HFFc6 (cell line): Measurements from ENCODE around the gene NUFIP1. TPM values are rescaled to one million over a fixed set of nuclear protein-coding genes. Genes with fewer than 3 reads are reported as not detected.
"Not testable (repeated sequence)": the region's sequence is repeated elsewhere in the genome, so short reads cannot be mapped to it uniquely, and the experiment has no call there.

Experiments used
- DNase-seq: peaks from one replicate; pipeline ENCODE4 v3.0.0-alpha.2; 2018
- H3K27ac Mint-ChIP-seq: 2 replicates; pipeline ENCODE4 v1.8.0; 2020; ENCODE audit warnings: mild to moderate bottlenecking, mixed read lengths
- H3K27me3 Mint-ChIP-seq: 2 replicates; pipeline ENCODE4 v1.8.0; 2021; ENCODE audit warnings: mild to moderate bottlenecking, moderate library complexity, mixed read lengths; ENCODE audit not compliant: insufficient read depth
- H3K36me3 Mint-ChIP-seq: 2 replicates; pipeline ENCODE4 v1.8.0; 2021; ENCODE audit warnings: low read depth, mixed read lengths
- H3K4me1 Mint-ChIP-seq: 2 replicates; pipeline ENCODE4 v1.8.0; 2020; ENCODE audit warnings: low read depth, mixed read lengths
- H3K4me3 Mint-ChIP-seq: 2 replicates; pipeline ENCODE4 v1.8.0; 2020; ENCODE audit warnings: mild to moderate bottlenecking, moderate library complexity, mixed read lengths
- H3K9me3 Mint-ChIP-seq: 2 replicates; pipeline ENCODE4 v1.8.0; 2020; ENCODE audit warnings: mild to moderate bottlenecking, mixed read lengths
- total RNA-seq, 6 experiments: library from RNA; stranded (reverse); fragmentation: NEBNext Ultra II Directional; extraction: Animal tissue kit (Norgen Biotek cat#: 25700); gene quantifications; 2 replicates in 1 of 6; 3 replicates in 5 of 6; pipeline ENCODE4 v1.2.3, GENCODE V29; 2021
- TF ChIP-seq, protein P1 (sequence below): fragments of 200-600 bp; sonication (generic); IDR thresholded peaks from 2 replicates; pipeline ENCODE4 v1.5.0; 2021; ENCODE audit warnings: antibody characterized with exemption, mild to moderate bottlenecking

Gene NUFIP1
- total RNA-seq, 6 experiments from 2014 or later, result 5.7 to 8.4 (median 7.3) TPM

GRCh38 chr13:44954224-44954623, 35.0 kb downstream of the NUFIP1 start:
- DNase-seq, result no peak
- H3K27me3 Mint-ChIP-seq, result no peaks in the 10 kb centered on the region; the same call in 1 of the 2 replicates
- H3K27ac Mint-ChIP-seq, result no peak overlapping the region
- no peaks in the 10 kb centered on the region for H3K9me3 Mint-ChIP-seq
- H3K4me1 Mint-ChIP-seq, result peaks cover 42% of the 10 kb centered on the region
- peaks cover 7% of the 10 kb centered on the region; the same call in 1 of the 2 replicates for H3K36me3 Mint-ChIP-seq
- TF ChIP-seq, protein P1, sequence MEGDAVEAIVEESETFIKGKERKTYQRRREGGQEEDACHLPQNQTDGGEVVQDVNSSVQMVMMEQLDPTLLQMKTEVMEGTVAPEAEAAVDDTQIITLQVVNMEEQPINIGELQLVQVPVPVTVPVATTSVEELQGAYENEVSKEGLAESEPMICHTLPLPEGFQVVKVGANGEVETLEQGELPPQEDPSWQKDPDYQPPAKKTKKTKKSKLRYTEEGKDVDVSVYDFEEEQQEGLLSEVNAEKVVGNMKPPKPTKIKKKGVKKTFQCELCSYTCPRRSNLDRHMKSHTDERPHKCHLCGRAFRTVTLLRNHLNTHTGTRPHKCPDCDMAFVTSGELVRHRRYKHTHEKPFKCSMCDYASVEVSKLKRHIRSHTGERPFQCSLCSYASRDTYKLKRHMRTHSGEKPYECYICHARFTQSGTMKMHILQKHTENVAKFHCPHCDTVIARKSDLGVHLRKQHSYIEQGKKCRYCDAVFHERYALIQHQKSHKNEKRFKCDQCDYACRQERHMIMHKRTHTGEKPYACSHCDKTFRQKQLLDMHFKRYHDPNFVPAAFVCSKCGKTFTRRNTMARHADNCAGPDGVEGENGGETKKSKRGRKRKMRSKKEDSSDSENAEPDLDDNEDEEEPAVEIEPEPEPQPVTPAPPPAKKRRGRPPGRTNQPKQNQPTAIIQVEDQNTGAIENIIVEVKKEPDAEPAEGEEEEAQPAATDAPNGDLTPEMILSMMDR, result no peak
- no peak overlapping the region for H3K4me3 Mint-ChIP-seq

GRCh38 chr13:44952671-44953070, 36.6 kb downstream of the NUFIP1 start:
- no peak overlapping the region for H3K4me3 Mint-ChIP-seq
- H3K9me3 Mint-ChIP-seq, result no peaks in the 10 kb centered on the region
- H3K27ac Mint-ChIP-seq, result peak overlapping the region; percentile 1; the same call in 1 of the 2 replicates
- peaks cover 15% of the 10 kb centered on the region for H3K36me3 Mint-ChIP-seq
- no peaks in the 10 kb centered on the region; the same call in 1 of the 2 replicates for H3K27me3 Mint-ChIP-seq
- no peak for DNase-seq
- H3K4me1 Mint-ChIP-seq, result peaks cover 32% of the 10 kb centered on the region
- TF ChIP-seq, protein P1, result no peak

DNA sequence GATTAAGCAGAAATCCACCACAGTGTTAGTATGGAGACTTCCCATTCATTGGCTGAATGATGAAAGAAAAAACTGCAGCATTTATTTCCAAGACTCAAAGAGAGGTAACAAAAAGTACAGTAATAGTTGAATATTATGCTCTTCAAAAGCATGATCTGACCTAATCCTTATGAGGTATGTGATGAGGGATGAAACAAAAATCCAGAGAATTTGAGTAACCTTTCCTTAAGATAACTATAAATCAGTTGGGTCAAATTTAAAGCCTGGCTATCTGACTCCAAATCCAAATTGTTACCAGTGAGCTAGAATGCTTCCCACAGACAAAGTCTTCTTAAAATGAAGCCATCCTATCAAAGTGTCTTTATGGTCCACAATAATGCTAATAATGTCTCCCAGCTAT, 38.1 kb downstream of the NUFIP1 start:
- peak; percentile 23 for DNase-seq

DNA sequence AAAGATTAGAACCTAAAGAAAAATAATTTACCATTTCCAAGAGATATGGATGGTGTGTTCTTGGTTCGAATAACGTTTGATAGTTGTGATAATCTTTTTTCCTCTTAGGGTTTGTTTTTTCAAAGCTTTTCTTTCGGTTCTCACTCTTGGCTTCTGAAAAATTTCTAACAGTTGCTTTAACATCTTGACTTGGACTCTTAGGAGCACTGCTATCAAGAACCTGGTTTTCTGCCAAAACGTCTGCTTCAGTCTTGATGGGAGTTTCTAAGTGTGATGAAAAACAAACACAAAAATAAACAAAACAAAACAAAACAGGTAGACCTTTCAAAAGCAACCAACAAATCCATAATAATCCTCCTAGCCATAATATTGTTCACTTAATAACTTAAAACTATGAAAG, 45.9 kb downstream of the NUFIP1 start:
- not testable (repeated sequence) for H3K4me3 Mint-ChIP-seq, H3K27ac Mint-ChIP-seq, H3K36me3 Mint-ChIP-seq, H3K9me3 Mint-ChIP-seq, DNase-seq, H3K27me3 Mint-ChIP-seq
- H3K4me1 Mint-ChIP-seq, result peaks cover 11% of the 10 kb centered on the region; the same call in 1 of the 2 replicates

More for the DNA sequence above, 38.1 kb downstream of the NUFIP1 start:
- no peaks in the 10 kb centered on the region; the same call in 1 of the 2 replicates for H3K27me3 Mint-ChIP-seq
- no peaks in the 10 kb centered on the region for H3K9me3 Mint-ChIP-seq
- TF ChIP-seq, protein P1, result no peak
- H3K4me3 Mint-ChIP-seq, result peak overlapping the region; percentile 25
- H3K36me3 Mint-ChIP-seq, result peaks cover 15% of the 10 kb centered on the region
- H3K4me1 Mint-ChIP-seq, result peaks cover 31% of the 10 kb centered on the region
- peak overlapping the region; percentile 76 for H3K27ac Mint-ChIP-seq

DNA sequence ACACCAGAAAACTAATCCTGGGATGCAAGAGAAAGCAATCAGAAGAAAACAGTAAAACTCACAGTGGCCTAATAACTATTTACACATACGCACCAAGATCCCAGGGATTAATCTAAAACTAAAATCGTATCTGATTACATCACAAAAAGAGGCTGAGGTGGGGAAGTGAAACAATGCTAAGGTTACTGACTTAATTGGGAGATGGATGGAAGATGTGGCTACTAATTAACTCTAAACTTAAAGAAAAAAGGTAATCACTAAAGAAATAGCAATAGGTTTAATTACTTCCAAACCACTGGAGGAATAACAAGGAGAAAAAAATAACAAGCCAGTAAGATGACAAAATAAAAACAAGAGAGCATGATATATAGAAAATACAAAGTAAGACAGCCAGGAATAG, 50.4 kb downstream of the NUFIP1 start:
- TF ChIP-seq, protein P1, result no peak

DNA sequence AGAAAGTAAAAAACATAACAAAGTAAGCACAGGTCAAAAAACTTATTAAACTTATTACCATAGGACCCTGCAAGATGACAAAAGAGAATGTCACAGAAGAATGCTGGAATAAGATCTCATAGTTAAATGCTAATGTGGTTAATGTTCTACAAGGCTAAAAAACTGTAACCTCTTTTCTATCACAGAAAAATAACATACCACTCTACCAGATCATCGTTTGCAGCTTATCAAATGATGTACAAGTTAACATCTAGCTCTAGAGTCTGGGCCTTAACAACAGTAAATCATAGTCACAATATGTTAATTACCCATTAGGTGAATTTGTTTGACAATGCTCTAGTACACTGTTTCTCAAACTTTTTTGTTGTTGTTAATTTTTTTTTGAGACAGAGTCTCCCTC, 53.0 kb downstream of the NUFIP1 start:
- 0 out of 2 replicates have a peak, but pooled peaks cover 5% of the 10 kb centered on the region for H3K36me3 Mint-ChIP-seq
- H3K27ac Mint-ChIP-seq, result no peak overlapping the region
- peaks cover 66% of the 10 kb centered on the region for H3K4me1 Mint-ChIP-seq
- H3K4me3 Mint-ChIP-seq, result no peak overlapping the region
- no peaks in the 10 kb centered on the region for H3K27me3 Mint-ChIP-seq
- TF ChIP-seq, protein P1, result no peak
- no peak for DNase-seq
- H3K9me3 Mint-ChIP-seq, result no peaks in the 10 kb centered on the region

More for the DNA sequence above, 50.4 kb downstream of the NUFIP1 start:
- Mint-ChIP-seq H3K27me3 (no peaks in the 10 kb centered on the region), H3K4me1 (peaks cover 40% of the 10 kb centered on the region), H3K36me3 (0 out of 2 replicates have a peak, but pooled peaks cover 5% of the 10 kb centered on the region), H3K27ac (no peak overlapping the region), H3K9me3 (no peaks in the 10 kb centered on the region), H3K4me3 (no peak overlapping the region)
- no peak for DNase-seq
